WI38 (cell line): ENCODE measurements around the gene TMEM108.

ENCODE experiments used
- H3K4me3 ChIP-seq: 2 replicates; pipeline ENCODE4 v1.5.1; 2011; ENCODE audit warnings: low read depth, mild to moderate bottlenecking, control low read depth, low read length
- CTCF ChIP-seq: IDR thresholded peaks from 2 replicates; pipeline ENCODE4 v1.5.1; 2012; ENCODE audit warnings: low read depth, mild to moderate bottlenecking, control low read depth, low read length

The TMEM108 gene

GRCh38 chr3:133211856-133212255 lies 173.7 kb downstream of the TMEM108 start:
- no peak for TF ChIP-seq CTCF
- H3K4me3 ChIP-seq: no peak overlapping the region

- no peak for TF ChIP-seq CTCF
These were observed 175.7 kb downstream of the TMEM108 start for GRCh38 chr3:133213937-133214336.

GRCh38 chr3:133227813-133228212 lies 189.6 kb downstream of the TMEM108 start:
- TF ChIP-seq CTCF: no peak
- no peak overlapping the region for H3K4me3 ChIP-seq

More at GRCh38 chr3:133213937-133214336, 175.7 kb downstream of the TMEM108 start:
- no peak overlapping the region for H3K4me3 ChIP-seq

GRCh38 chr3:133230195-133230594 lies 192.0 kb downstream of the TMEM108 start:
- no peak for TF ChIP-seq CTCF

GRCh38 chr3:133236901-133237300 lies 198.7 kb downstream of the TMEM108 start:
- TF ChIP-seq CTCF: no peak
- H3K4me3 ChIP-seq: no peak overlapping the region

More at GRCh38 chr3:133230195-133230594, 192.0 kb downstream of the TMEM108 start:
- no peak overlapping the region for H3K4me3 ChIP-seq

- H3K4me3 ChIP-seq: no peak overlapping the region
- no peak for TF ChIP-seq CTCF
These were observed 199.2 kb downstream of the TMEM108 start for GRCh38 chr3:133237380-133237779.

GRCh38 chr3:133238015-133238414 lies 199.8 kb downstream of the TMEM108 start:
- no peak for TF ChIP-seq CTCF

More at GRCh38 chr3:133238015-133238414, 199.8 kb downstream of the TMEM108 start:
- no peak overlapping the region for H3K4me3 ChIP-seq
